ENCODE results near the gene TMEM115.

DNA sequence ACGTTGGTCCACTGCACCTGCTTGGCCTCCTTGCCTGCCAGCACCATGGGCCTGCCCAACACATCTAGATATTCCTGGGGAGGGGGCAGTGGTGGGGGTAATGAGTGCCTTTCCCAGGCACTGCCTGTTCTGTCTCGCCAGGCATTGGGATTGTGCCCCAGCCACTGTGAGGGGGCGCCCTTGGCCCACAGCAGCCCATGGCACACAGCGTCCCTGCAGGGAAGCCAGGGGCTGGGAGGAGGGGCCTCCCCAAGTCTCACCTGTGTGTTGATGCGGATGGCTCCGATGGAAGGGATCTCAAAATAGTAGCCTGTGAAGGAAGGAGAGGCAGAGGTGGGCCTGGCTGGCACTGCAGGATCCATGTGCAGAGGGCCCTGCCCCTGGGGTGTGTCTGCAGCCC is 18.7 kb upstream of the TMEM115 start:
- TF ChIP-seq, protein P1, sequence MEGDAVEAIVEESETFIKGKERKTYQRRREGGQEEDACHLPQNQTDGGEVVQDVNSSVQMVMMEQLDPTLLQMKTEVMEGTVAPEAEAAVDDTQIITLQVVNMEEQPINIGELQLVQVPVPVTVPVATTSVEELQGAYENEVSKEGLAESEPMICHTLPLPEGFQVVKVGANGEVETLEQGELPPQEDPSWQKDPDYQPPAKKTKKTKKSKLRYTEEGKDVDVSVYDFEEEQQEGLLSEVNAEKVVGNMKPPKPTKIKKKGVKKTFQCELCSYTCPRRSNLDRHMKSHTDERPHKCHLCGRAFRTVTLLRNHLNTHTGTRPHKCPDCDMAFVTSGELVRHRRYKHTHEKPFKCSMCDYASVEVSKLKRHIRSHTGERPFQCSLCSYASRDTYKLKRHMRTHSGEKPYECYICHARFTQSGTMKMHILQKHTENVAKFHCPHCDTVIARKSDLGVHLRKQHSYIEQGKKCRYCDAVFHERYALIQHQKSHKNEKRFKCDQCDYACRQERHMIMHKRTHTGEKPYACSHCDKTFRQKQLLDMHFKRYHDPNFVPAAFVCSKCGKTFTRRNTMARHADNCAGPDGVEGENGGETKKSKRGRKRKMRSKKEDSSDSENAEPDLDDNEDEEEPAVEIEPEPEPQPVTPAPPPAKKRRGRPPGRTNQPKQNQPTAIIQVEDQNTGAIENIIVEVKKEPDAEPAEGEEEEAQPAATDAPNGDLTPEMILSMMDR (IDR thresholded peaks at IDR 0.05): no peak
- no peak for TF ChIP-seq POLR2A (IDR thresholded peaks at IDR 0.05)
